GM12891 (cell line): Measurements from ENCODE around the gene CRPPA.

Experiments
- PAX5 ChIP-seq: IDR thresholded peaks from 2 replicates; pipeline ENCODE4 v1.6.1; 2011; ENCODE audit warnings: low read length, moderate library complexity, mild to moderate bottlenecking; ENCODE audit not compliant: insufficient read depth, severe bottlenecking
- POLR2A ChIP-seq: IDR thresholded peaks from 2 replicates; pipeline ENCODE4 v1.6.1; 2011; ENCODE audit warnings: low read depth, low read length, control low read depth
- POLR2AphosphoS5 ChIP-seq: IDR thresholded peaks from 2 replicates; pipeline ENCODE4 v1.6.1; 2011; ENCODE audit warnings: low read depth, low read length, control low read depth
- POU2F2 ChIP-seq: IDR thresholded peaks from 2 replicates; pipeline ENCODE4 v1.6.1; 2011; ENCODE audit warnings: low read depth, mild to moderate bottlenecking, control low read depth, low read length, moderate library complexity
- SPI1 ChIP-seq: IDR thresholded peaks from 2 replicates; pipeline ENCODE4 v1.6.1; 2011; ENCODE audit warnings: low read depth, low read length, control low read depth
- TAF1 ChIP-seq: IDR thresholded peaks from 2 replicates; pipeline ENCODE4 v1.6.1; 2011; ENCODE audit warnings: low read depth, low read length, control low read depth

GRCh38 chr7:16398146-16399017 is 23.0 kb downstream of the CRPPA start:
- TF ChIP-seq POLR2AphosphoS5 (no peak), POLR2A (no peak), TAF1 (no peak), SPI1 (no peak), PAX5 (no peak), POU2F2 (no peak)
